Natural killer cell treated with Interleukin-12 subunit alpha and Interleukin-12 subunit beta and Interleukin-15 and Interleukin-18, amount 100 ng/mL, for 72 hours (primary cell): ENCODE data around the gene JAG2. TPM values are rescaled to one million over a fixed set of nuclear protein-coding genes. Genes with fewer than 3 reads are reported as not detected.

Experiments used
- ATAC-seq, 2 donors: fragments of 150-1000 bp; cut with Tn5 transposase in 1 of 2; sonication (Bioruptor Pico), chemical (Tn5 transposase) in 1 of 2; 2 replicates each; pipeline ENCODE4 v1.10.0; 2021
- DNase-seq: peaks from one replicate; pipeline ENCODE4 v3.0.0; 2022; ENCODE audit warnings: low spot score
- H3K27ac Mint-ChIP-seq, 2 donors: 1 replicate in 1 of 2; 2 replicates in 1 of 2; pipeline ENCODE4 v1.8.0; 2022; ENCODE audit warnings: mixed read lengths in 2 of 2, mild to moderate bottlenecking in 1 of 2, moderate library complexity in 1 of 2
- H3K27me3 Mint-ChIP-seq, 2 donors: 1 replicate in 1 of 2; 2 replicates in 1 of 2; pipeline ENCODE4 v1.8.0; 2022; ENCODE audit warnings: mixed read lengths in 2 of 2
- H3K36me3 Mint-ChIP-seq: one replicate; pipeline ENCODE4 v1.8.0; 2022; ENCODE audit warnings: mixed read lengths
- H3K4me1 Mint-ChIP-seq, 2 donors: 1 replicate in 1 of 2; 2 replicates in 1 of 2; pipeline ENCODE4 v1.8.0; 2022; ENCODE audit warnings: low read depth in 2 of 2, mixed read lengths in 2 of 2, mild to moderate bottlenecking in 1 of 2
- H3K4me3 Mint-ChIP-seq: one replicate; pipeline ENCODE4 v1.8.0; 2022; ENCODE audit warnings: mixed read lengths
- H3K9me3 Mint-ChIP-seq: 2 replicates; pipeline ENCODE4 v1.8.0; 2022; ENCODE audit warnings: mixed read lengths
- total RNA-seq, 2 donors: library from RNA; stranded (reverse); gene quantifications; one replicate each; pipeline ENCODE4 v1.2.3, GENCODE V29; 2022

JAG2 gene
- total RNA-seq, 2 donors from 2014 or later: 5.9 to 7.1 TPM

DNA sequence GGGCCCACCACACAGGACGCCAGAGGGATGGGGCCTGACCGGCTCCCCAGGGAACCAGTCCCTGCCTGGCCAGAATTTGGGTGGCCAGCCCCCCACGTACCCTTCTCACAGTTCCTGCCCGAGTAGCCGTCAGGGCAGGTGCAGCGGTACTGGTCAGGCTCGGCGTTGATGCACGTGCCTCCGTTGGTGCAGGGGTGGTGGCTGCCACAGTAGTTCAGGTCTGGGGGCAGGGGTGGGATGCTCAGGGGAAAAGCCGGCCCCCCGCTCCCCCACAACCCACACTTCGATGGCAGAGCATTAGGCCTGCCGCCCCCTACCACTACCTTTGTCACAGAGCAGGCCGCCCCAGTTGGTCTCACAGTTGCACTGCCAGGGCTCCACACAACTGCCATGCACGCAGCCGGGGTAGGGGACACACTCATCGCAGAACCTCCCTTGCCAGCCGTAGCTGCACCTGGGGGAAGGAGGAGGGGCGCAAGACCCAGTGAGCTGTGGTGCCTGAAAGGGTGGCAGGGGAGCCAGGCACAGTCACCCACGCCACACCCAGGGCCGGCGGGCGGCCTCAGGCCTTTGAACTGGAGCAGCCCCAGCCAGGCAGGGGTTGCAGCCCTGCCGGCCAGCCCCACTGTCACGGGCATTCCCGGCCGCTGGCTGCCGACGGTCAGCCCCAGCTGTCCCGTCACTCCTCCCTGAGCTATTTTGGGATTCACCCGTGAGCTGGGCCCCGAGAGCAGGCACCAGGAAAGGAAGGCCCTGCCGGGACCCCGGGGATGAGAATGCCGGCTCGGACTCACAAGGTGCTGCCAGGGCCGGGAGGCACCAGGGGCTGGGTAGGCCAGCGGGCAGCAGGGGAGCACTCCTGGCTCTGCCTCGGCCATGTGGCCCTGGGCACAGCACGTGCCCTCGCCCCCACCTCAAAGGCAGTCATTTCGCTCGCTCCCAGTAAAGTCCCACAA is 16.5 kb downstream of the JAG2 start:
- Mint-ChIP-seq H3K36me3 (no peaks in the 10 kb centered on the region), H3K4me3 (no peak overlapping the region), H3K27me3 (no peaks in the 10 kb centered on the region), H3K27ac (no peak overlapping the region), H3K9me3 (no peaks in the 10 kb centered on the region), H3K4me1 (no peaks in the 10 kb centered on the region)
- DNase-seq (no peak), ATAC-seq (no peak)

DNA sequence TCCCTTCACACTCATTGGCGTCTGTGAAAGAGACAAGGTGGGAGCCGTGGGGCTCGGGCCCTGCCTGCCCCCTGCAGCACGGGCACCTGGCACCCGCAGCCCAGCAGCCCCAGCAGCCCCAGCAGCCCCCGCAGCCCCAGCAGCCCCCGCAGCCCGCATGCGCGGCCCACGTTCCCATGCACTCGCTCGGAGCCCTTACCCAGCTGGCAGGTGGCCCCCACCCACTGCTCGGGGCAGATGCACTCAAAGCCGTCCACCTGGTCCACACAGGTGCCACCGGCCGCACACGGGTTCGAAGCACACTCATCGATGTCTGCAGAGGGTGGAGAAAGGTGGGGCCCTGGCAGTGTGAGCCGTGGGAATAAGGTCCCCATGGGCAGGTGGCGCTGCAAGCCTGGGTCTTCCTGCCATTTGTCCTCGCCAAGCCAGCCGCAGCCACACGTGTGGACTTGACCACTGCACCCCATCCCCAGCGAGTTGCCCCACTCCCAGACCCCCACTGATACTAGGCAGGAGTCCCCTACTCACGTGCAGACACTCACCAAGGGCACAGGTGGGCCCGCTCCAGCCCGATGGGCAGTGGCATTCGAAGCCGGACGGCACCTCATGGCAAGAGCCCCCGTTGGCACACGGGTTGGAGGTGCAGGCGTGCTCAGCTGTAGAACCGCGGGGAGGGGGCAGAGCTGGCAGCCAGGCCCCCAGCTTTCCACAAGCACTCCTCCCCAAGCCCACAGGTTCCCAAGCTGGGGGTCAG is 17.3 kb downstream of the JAG2 start:
- Mint-ChIP-seq H3K9me3 (no peaks in the 10 kb centered on the region), H3K36me3 (no peaks in the 10 kb centered on the region), H3K4me3 (no peak overlapping the region), H3K27me3 (no peaks in the 10 kb centered on the region), H3K4me1 (no peaks in the 10 kb centered on the region), H3K27ac (no peak overlapping the region)
- no peak for DNase-seq
- ATAC-seq: no peak

DNA sequence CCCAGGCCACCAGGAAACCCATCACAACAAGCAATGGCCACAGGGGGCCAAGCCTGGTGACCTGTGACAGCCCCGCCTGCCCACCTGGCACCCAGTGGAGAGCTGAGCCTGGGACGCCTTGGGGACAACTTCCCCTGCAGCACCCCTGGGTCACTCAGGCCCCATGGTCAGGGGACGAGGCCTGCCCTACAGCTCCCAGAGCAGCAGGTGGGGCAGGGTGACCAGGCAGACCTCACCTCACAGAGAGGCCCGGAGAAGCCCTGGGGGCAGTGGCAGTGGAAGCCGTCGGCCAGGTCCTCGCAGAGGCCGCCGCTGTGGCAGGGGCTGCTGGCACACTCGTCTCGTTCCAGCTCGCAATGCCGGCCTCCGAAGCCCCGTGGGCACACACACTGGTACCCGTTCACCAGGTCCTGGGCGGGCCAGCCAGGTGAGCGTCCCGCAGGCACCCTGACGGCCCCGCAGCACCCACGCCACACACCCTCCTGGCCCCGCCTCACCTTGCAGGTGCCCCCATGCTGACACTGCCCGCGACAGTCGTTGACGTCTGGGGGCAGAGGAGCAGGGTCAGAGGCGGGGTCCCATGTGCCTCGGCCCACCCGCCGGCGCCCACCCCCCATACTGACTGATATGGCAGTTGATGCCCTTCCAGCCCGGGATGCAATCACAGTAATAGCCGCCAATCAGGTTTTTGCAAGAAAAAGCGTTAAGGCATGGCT is 18.1 kb downstream of the JAG2 start:
- Mint-ChIP-seq H3K9me3 (no peaks in the 10 kb centered on the region), H3K36me3 (no peaks in the 10 kb centered on the region), H3K27ac (no peak overlapping the region), H3K27me3 (no peaks in the 10 kb centered on the region), H3K4me3 (no peak overlapping the region), H3K4me1 (no peaks in the 10 kb centered on the region)
- ATAC-seq (no peak), DNase-seq (no peak)

DNA sequence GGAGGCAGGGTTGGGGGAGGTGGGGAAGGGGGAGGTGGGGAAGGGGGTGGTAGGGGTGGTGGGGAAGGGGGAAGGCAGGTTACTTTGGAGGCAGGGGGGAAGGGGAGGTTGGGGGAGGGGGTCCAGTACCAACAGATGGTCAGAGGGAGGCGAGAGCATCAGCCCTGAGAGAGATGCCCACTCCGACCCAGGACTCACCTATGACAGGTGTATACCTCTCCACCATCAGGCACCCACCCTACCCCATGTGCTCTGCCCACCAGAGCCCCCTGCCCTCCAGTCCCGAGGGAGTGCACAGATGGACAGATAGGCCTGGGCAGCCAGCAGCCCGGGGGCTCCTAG is 18.6 kb downstream of the JAG2 start:
- H3K9me3 Mint-ChIP-seq: no peaks in the 10 kb centered on the region
- H3K27me3 Mint-ChIP-seq: no peaks in the 10 kb centered on the region

DNA sequence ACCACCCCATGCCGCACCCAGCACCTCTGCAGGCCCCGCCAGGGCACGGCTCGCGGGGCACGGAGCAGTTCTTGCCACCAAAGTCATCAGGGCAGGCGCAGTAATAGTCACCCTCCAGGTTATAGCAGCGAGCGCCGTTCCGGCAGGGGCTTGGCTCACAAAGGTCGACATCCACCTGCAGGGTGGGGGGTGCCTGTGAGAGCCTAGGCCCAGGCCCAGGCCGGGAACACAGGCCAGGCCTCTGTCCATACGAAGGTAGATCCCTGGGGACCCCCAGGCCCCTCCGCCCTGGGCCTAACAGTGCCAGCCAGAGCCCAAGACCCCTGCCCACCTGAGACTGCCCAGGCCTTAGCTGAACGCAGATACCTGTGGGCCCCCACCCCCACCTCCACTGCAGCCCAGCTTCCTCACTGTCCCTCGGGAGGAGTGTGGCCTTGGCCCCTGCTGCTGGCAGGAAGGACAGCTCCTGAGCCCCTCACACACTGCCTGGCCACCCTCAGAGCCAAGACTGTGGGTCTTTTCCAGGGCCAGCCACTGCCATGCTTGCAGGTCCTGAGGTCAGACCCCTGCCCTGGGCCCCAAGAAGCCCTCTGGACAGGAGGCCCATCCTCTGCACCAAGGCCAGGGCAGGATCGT is 19.3 kb downstream of the JAG2 start:
- Mint-ChIP-seq H3K9me3 (no peaks in the 10 kb centered on the region), H3K27ac (no peak overlapping the region), H3K36me3 (no peaks in the 10 kb centered on the region), H3K4me1 (no peaks in the 10 kb centered on the region), H3K4me3 (no peak overlapping the region), H3K27me3 (no peaks in the 10 kb centered on the region)
- no peak for ATAC-seq
- DNase-seq: no peak

More for the DNA sequence above, 18.6 kb downstream of the JAG2 start:
- ATAC-seq (no peak), DNase-seq (no peak)
- Mint-ChIP-seq H3K27ac (no peak overlapping the region), H3K4me3 (no peak overlapping the region), H3K36me3 (no peaks in the 10 kb centered on the region), H3K4me1 (no peaks in the 10 kb centered on the region)

DNA sequence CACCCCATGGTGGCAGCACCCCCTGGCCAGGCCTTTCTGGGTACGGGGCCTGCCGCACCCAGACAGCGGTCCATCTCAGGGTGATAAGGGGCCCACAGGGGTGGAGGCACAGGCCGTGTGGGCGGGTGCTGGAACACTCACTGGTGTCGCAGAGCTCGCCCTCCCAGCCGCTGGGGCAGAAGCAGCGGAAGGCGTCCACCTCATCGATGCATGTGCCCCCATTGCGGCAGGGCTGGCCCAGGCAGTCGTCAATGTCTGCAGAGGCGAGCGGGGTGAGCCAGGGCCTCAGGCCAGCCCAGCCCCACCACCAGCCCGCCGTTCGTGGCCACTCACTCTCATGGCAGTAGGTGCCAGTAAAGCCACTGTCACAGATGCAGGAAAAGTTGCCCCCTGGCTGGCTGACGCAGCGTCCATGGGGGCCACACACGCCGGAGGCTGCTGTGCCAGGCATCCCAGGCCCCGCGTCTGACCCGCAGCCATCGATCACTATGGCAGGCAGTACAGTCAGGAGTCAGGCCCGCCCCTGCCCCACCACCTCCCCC is 19.9 kb downstream of the JAG2 start:
- H3K36me3 Mint-ChIP-seq: no peaks in the 10 kb centered on the region
- H3K4me1 Mint-ChIP-seq: no peaks in the 10 kb centered on the region
- DNase-seq (no peak), ATAC-seq (no peak)
- H3K9me3 Mint-ChIP-seq: no peaks in the 10 kb centered on the region
- H3K27me3 Mint-ChIP-seq: no peaks in the 10 kb centered on the region
- H3K4me3 Mint-ChIP-seq: no peak overlapping the region
- H3K27ac Mint-ChIP-seq: no peak overlapping the region

DNA sequence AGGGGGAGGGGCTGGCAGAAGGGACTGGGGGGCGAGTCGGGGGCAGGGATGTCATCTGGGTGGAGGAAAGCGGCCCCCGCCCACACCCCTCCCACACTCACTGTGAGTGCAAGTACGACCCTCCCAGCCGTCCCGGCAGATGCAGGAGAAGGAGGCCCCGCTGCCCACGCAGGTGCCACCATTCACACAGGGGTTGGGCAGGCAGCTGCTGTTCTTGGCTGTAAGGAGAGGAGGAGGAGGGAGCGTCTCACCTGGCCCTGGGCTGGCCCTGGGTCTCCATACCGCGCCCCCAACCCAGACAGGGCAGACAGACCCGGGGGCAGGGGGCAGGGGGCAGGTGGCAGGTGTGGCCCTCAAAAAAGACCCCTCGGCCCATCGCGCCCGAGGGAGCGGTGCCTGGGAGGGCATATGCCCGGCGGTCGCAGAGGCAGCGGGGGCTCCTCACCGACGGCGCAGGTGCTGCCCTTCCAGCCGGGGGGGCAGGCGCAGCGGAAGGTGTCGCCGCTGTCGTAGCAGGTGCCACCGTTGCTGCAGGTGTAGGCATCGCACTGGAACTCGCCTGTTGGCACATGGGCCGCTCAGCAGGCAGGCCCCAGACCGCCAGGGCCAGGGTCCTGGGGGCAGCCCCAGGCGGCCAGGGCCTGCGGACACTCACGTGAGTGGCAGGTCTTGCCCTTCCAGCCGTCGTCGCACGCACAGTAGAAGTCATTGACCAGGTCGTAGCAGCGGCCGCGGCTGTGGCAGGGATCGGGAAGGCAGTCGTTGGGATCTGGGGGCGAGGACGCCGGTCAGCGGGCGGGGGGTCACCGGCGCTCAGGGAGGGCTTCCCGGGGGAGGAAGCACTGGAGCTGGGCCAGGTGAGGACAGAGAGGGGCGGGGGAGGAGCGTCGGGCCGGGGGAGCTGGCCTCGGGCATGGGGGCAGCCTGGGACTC is 20.6 kb downstream of the JAG2 start:
- ATAC-seq: no peak
- H3K27me3 Mint-ChIP-seq: no peaks in the 10 kb centered on the region

DNA sequence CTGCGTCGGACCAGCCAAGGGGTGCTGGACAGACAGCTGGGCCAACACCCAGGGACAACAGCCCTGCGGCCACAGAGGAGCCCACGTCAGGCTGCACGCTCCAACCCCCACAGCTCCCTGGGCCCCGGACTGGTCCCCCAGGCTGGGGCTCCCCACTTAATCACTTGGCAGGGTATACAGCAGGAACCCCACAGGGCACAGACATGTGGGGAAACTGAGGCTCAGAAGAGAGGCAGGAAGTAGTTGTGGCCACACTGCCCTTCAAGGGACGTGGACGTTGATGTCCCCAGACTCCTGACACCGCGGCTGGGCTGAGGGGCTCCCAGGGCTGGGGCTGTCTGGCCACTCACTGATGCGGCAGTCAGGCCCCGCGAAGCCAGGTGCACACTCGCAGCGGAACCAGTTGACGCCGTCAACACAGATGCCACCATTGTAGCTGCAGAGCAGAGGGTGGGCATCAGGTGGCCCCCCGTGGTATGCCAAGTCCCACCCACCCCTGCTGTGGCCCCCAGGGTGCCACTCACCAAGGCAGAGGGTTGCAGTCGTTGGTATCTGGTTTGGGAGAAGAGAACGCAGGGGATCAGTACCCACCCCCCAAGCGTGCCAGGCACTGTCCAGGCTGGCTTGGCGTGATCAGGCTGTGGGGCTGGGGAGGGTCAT is 21.5 kb downstream of the JAG2 start:
- Mint-ChIP-seq H3K4me1 (no peaks in the 10 kb centered on the region), H3K27ac (no peak overlapping the region), H3K4me3 (no peak overlapping the region), H3K9me3 (no peaks in the 10 kb centered on the region), H3K27me3 (no peaks in the 10 kb centered on the region), H3K36me3 (no peaks in the 10 kb centered on the region)
- ATAC-seq (no peak), DNase-seq (peak; percentile 25)

More for the DNA sequence above, 20.6 kb downstream of the JAG2 start:
- no peak overlapping the region for H3K4me3 Mint-ChIP-seq
- no peaks in the 10 kb centered on the region for H3K4me1 Mint-ChIP-seq
- H3K27ac Mint-ChIP-seq: no peak overlapping the region
- peak; percentile 39 for DNase-seq
- no peaks in the 10 kb centered on the region for H3K36me3 Mint-ChIP-seq
- H3K9me3 Mint-ChIP-seq: no peaks in the 10 kb centered on the region

DNA sequence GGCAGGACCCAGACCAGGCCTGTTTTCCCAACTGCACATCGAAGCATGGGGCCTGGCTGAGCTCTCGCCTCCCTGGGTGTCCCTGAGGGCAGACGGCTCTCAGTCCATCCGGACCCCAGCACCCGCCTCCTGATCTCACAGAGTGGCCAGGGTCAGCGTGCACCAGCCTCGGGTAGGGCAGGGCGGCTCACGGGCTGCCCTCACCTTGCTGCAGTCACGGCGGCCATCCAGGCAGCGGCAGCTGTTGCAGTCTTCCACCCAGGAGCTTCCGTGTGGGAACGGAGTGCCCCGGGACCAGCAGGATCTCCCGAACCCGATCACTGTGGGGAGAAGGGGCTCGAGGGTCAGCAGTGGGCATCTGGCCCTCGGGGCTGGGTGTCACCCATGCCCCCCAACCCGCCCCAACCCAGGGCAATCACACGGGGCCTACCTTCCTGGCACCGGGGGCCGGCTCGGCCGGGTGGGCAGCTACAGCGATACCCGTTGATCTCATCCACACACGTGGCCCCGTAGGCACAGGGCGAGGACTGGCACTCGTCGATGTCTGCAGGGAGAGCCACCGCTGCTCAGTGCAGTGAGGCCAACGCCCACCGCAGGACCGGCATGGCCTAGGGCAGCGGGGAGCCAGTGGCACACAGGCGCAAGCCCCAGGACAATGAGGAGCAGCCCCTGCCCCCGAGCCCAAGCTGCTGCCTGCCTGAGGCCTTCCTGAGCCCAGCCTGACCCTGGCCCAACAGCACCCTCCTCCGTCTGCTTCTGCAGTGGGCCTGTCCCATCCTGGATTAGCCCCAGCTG is 22.2 kb downstream of the JAG2 start:
- no peaks in the 10 kb centered on the region for H3K4me1 Mint-ChIP-seq
- H3K36me3 Mint-ChIP-seq: no peaks in the 10 kb centered on the region
- no peak overlapping the region for H3K4me3 Mint-ChIP-seq
- no peak overlapping the region for H3K27ac Mint-ChIP-seq
- no peaks in the 10 kb centered on the region for H3K9me3 Mint-ChIP-seq
- no peaks in the 10 kb centered on the region for H3K27me3 Mint-ChIP-seq
- ATAC-seq: no peak
- DNase-seq: peak; percentile 56

DNA sequence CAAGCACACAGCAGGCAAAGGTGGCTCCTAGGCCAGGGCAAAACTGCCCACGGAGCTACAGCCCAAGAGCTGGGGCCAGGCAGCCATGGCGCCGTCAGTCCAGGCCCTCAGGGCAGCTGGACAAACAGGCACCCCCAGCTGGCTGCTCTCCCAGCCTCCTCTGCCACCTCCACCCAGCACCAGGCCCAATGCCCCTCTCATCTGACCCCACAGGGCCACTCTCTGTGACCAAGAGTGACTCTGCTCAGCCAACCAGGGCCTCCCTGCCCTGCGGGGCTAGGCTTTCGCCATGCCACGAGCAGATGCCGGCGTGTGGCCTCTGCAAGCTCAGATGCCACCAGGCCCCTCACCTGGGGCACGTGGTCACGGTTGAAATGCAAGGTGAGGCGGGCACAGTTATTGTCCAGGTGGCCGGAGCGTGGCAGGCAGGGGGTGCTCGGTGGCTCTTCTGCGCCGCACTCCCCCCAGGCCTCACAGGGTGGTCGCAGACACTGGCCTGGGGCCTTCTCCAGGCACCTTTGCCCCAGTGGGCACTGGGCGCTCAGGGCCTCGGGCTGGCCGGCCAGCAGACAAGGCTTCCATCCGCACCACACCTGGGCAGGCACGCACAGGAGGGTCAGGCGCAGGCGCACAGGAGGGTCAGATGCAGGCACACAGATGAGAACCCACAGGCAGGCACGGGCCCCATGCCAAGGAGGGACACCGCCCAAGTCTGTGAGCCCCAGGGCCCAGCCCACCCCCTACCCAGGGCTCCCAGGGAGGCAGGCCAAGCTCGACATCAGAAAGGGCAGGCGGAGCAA is 23.0 kb downstream of the JAG2 start:
- Mint-ChIP-seq H3K36me3 (no peaks in the 10 kb centered on the region), H3K27me3 (no peaks in the 10 kb centered on the region), H3K4me3 (no peak overlapping the region), H3K4me1 (no peaks in the 10 kb centered on the region), H3K27ac (no peak overlapping the region), H3K9me3 (no peaks in the 10 kb centered on the region)
- DNase-seq: no peak
- ATAC-seq: no peak
